Nephron progenitor cell (in vitro differentiated cells): ENCODE measurements around the gene SLC25A25.
A peak's percentile ranks its signal among the peaks of the same experiment; 100 is the strongest.

Source experiments
- DNase-seq: peaks from one replicate; pipeline ENCODE4 v3.0.0; 2021
- H3K27ac Mint-ChIP-seq: 2 replicates; pipeline ENCODE4 v1.8.0; 2021; ENCODE audit warnings: mild to moderate bottlenecking, moderate library complexity, mixed read lengths
- H3K27me3 Mint-ChIP-seq: 2 replicates; pipeline ENCODE4 v1.8.0; 2021; ENCODE audit warnings: mild to moderate bottlenecking, low read depth, mixed read lengths; ENCODE audit not compliant: poor library complexity
- H3K36me3 Mint-ChIP-seq: 2 replicates; pipeline ENCODE4 v1.8.0; 2021; ENCODE audit warnings: low read depth, mixed read lengths
- H3K4me1 Mint-ChIP-seq: 2 replicates; pipeline ENCODE4 v1.8.0; 2021; ENCODE audit warnings: mixed read lengths
- H3K4me3 Mint-ChIP-seq: 2 replicates; pipeline ENCODE4 v1.8.0; 2021; ENCODE audit warnings: mild to moderate bottlenecking, moderate library complexity, mixed read lengths
- H3K9me3 Mint-ChIP-seq: 2 replicates; pipeline ENCODE4 v1.8.0; 2021; ENCODE audit warnings: mild to moderate bottlenecking, moderate library complexity, mixed read lengths
- TF ChIP-seq, protein P1 (sequence below): fragments of 200-600 bp; sonication (generic); IDR thresholded peaks from 2 replicates; pipeline ENCODE4 v1.5.0; 2021; ENCODE audit warnings: antibody characterized with exemption

Gene SLC25A25

DNA sequence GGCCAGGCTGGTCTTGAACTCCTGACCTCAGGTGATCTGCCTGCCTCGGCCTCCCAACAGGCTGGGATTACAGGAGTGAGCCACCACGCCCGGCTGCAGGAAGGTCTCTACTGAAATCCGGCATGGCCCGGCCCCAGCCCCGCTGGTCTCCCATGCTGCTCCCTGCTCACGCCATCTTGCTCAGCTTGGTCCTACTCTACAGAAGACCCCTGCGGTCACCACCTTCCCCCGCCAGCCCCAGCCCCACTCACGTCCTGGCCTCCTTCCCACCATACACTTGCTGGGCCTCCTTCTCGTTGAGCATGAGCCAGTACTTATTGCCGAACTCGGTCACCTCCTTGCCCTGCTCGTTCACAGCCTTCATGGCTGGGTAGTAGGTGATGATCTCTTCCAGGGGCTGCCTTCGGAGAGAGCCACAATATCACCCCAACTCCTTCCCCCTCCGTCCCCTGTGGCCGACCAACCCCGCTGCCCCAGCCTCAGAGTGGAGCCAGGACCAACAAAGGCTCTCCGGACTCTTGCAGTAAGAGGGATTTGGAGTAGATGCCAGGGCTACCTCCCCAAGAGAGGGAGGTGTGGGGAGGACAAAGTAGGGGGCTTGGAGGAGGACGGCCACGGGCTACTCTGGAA lies 55.5 kb downstream of the SLC25A25 start:
- peaks cover 22% of the 10 kb centered on the region for H3K4me1 Mint-ChIP-seq
- no peaks in the 10 kb centered on the region for H3K36me3 Mint-ChIP-seq
- no peak overlapping the region for H3K4me3 Mint-ChIP-seq
- no peak for DNase-seq
- TF ChIP-seq, protein P1, sequence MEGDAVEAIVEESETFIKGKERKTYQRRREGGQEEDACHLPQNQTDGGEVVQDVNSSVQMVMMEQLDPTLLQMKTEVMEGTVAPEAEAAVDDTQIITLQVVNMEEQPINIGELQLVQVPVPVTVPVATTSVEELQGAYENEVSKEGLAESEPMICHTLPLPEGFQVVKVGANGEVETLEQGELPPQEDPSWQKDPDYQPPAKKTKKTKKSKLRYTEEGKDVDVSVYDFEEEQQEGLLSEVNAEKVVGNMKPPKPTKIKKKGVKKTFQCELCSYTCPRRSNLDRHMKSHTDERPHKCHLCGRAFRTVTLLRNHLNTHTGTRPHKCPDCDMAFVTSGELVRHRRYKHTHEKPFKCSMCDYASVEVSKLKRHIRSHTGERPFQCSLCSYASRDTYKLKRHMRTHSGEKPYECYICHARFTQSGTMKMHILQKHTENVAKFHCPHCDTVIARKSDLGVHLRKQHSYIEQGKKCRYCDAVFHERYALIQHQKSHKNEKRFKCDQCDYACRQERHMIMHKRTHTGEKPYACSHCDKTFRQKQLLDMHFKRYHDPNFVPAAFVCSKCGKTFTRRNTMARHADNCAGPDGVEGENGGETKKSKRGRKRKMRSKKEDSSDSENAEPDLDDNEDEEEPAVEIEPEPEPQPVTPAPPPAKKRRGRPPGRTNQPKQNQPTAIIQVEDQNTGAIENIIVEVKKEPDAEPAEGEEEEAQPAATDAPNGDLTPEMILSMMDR, result no peak
- H3K27ac Mint-ChIP-seq, result no peak overlapping the region
- peaks cover 7% of the 10 kb centered on the region for H3K9me3 Mint-ChIP-seq
- no peaks in the 10 kb centered on the region for H3K27me3 Mint-ChIP-seq

DNA sequence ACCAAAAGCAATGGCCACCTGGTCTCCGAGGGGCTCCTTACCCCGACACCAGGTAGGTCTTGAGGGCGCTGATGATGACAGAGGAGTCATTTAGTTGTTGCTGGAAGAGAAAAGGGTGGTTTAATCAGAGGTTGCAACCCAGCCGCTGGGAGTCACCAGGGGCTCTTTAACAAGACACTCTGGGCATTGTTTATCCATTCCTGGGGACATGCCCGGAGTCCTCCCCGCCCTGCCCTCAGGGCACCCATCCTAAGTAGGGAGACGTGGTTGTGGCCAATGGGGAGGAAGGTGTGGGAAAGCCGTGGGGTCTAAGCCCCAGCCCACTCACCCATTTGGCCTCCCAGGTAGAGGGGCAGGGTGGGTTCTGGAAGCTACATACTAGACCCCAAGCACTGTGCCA lies 56.4 kb downstream of the SLC25A25 start:
- H3K4me1 Mint-ChIP-seq, result peaks cover 23% of the 10 kb centered on the region
- H3K27me3 Mint-ChIP-seq, result peaks cover 5% of the 10 kb centered on the region
- H3K4me3 Mint-ChIP-seq, result no peak overlapping the region
- peaks cover 14% of the 10 kb centered on the region for H3K9me3 Mint-ChIP-seq
- DNase-seq, result no peak
- peaks cover 4% of the 10 kb centered on the region for H3K36me3 Mint-ChIP-seq
- H3K27ac Mint-ChIP-seq, result no peak overlapping the region
- TF ChIP-seq, protein P1, result no peak

DNA sequence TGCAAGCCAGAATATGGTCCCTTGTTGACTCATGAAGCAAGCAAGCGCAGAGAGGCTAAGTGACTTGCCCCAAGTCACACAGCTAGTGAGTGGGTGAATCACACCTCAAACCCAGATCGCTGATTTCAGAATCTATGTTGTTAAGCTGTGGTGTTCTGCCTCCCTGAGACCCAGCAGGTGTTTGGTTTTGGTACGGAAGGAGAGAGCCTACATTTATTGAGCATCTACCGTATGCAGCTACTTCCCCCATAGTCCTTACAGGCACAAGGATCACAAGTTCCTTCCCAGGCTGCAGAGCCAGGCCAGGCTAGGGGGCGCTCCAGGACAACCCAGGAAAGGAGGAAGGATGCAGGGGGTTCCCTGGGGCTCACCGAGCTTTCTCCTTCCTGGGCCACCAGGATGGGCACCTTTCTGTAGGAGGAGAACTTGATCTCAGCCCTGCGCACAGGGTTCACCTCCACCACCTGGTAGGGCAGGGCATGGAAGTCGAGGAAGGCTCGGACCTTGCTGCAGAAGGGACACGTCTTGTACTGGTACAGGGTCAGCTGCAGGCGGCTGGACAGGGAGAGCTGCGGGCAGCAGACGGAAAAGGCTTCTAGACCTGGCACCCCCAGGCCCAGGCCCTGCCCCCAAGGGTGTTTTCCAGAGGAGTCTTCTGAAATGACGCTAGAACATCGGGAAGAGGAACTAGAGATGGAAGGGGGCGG lies 57.0 kb downstream of the SLC25A25 start:
- Mint-ChIP-seq H3K4me3 (peak overlapping the region; percentile 87), H3K36me3 (peaks cover 5% of the 10 kb centered on the region)

DNA sequence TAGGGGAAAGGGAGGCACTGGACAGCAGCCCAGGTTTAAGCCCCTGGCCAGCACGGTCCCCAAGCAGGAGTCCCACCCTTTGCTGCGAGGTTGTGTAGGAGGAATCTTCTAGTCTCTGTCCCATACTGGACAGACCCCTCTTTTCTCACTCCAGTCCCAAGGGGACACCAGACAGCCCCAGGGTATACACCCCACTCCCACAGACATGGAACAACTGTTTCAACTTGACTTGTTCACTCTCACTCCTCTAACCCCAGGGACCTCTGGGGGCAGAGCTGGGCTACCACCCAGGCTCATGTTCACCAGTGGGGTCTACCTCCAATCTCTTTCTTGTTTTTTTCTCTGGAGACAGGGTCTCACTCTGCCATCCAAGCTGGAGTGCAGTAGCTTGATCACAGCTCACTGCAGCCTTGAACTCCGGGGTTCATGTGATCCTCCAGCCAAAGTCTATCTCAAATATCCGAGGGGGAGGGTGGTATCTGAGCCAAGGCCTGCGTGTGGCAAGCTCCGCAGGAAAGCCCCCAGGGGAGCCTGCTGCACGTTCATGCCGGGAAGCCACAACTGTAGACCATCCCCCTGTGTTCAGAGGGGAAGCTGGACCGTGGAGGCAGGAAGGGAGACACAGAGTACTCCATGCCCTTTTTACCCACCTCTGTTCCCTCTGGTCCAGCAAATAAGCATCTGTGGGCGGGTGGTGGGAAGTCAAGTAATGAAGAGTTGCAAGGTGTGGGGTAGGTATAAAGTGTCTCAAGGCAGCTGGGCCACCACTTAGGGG lies 57.7 kb downstream of the SLC25A25 start:
- no peak for DNase-seq
- TF ChIP-seq, protein P1, result no peak
- Mint-ChIP-seq H3K4me1 (peaks cover 23% of the 10 kb centered on the region), H3K36me3 (peaks cover 5% of the 10 kb centered on the region), H3K4me3 (peak overlapping the region; percentile 87), H3K27me3 (peaks cover 7% of the 10 kb centered on the region), H3K27ac (peak overlapping the region; percentile 67), H3K9me3 (peaks cover 26% of the 10 kb centered on the region)

More for the DNA sequence above, 57.0 kb downstream of the SLC25A25 start:
- peak; percentile 75 for DNase-seq
- Mint-ChIP-seq H3K27ac (no peak overlapping the region), H3K9me3 (peaks cover 19% of the 10 kb centered on the region), H3K27me3 (peaks cover 5% of the 10 kb centered on the region), H3K4me1 (peaks cover 23% of the 10 kb centered on the region)
- TF ChIP-seq, protein P1, result peak; percentile 50

DNA sequence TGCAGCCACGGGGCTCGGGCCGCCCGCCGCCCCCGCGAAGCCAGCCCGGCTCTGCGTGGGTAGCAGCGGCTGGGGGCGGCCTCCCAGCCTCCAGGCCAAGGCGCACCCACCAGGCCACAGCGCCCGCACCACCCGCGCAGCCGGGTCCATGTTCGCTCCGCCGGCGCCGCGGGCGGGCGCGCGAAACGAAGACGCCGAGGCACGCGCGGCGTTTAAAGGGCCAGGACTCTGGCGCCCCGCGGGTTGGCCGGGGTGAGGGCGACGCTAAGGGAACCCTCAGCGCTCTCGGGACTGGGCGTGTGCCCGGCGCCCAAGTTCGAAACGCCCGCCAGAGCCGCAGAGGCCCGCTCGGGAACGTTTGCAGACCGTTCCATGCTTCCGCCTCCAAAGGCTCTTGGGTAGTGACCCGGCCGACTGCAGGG lies 59.5 kb downstream of the SLC25A25 start, which contains the start of gene PTGES2:
Gene PTGES2 (minus strand): TSS at position 162 of the 422 bp plus-strand sequence. CDS start 12 bp downstream, at position 150.
- TF ChIP-seq, protein P1, result no peak
- peak within 1 kb of the TSS; percentile 99 for H3K4me3 Mint-ChIP-seq
- H3K4me1 Mint-ChIP-seq, result peaks cover 38% of the 10 kb centered on the region
- peaks cover 12% of the 10 kb centered on the region for H3K27me3 Mint-ChIP-seq
- peaks cover 26% of the 10 kb centered on the region for H3K9me3 Mint-ChIP-seq
- DNase-seq, result peak; percentile 80
- H3K36me3 Mint-ChIP-seq, result peaks cover 5% of the 10 kb centered on the region
- peak within 1 kb of the TSS; percentile 99 for H3K27ac Mint-ChIP-seq
